ENCODE measurements around the gene TBX10.
"Not testable (repeated sequence)": the region's sequence is repeated elsewhere in the genome, so short reads cannot be mapped to it uniquely, and the experiment has no call there.

The TBX10 gene

GRCh38 chr11:67665541-67666302 is 26.2 kb upstream of the TBX10 start:
- in situ Hi-C loops (cut with HindIII; ENCODE audit: low pct_ligation_motif_present, low pct_unique_long_range_greater_than_20kb, low sequenced_read_pairs): no loop called here
- DNase-seq: no peak

DNA sequence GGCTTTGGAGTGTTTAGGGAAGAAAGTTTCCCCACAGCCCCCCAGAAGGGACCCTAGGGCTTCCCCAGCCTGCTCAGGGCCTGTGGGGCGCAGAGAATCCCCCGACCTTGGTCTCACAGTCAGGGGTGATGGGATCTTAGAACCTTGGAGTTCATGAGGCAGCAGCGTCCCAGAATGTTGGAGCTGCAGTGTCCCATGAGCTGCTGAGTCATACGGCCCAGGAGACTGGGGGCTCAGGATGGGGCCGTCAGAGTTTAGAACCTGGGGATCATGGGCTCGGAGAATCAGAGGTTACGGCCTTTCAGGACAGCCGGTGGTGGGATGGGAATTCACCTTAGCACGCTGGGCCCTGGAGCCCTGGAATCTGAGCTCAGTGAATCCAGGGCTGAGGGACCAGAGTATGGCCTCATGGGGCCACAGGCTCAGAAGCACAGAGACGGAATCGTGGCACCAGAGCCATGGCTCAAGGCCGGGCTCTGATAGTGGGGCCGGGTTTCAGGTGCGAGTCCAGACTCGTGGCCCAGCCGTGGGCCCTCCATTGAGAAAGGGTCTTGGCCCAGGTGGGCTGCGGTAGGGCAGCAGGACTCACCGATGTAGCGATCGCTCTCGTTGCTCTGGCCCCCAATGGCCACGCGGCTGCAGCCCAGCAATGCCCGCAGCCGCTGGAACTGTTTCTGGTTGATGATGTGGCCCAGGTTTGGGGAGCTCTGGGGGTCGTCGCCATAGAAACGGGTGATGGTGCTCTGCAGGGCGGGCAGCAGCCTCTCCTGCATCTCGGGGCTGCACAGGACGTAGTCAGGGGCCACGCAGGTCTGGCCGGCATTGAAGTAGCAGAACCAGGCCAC is 25.4 kb upstream of the TBX10 start:
- in situ Hi-C loops (cut with HindIII; ENCODE audit: low pct_ligation_motif_present, low pct_unique_long_range_greater_than_20kb, low sequenced_read_pairs): no loop called here
- DNase-seq: no peak

- in situ Hi-C loops (cut with HindIII; ENCODE audit: low pct_ligation_motif_present, low pct_unique_long_range_greater_than_20kb, low sequenced_read_pairs): no loop called here
- DNase-seq: no peak
Measured at GRCh38 chr11:67664213-67664585, 24.6 kb upstream of the TBX10 start.

DNA sequence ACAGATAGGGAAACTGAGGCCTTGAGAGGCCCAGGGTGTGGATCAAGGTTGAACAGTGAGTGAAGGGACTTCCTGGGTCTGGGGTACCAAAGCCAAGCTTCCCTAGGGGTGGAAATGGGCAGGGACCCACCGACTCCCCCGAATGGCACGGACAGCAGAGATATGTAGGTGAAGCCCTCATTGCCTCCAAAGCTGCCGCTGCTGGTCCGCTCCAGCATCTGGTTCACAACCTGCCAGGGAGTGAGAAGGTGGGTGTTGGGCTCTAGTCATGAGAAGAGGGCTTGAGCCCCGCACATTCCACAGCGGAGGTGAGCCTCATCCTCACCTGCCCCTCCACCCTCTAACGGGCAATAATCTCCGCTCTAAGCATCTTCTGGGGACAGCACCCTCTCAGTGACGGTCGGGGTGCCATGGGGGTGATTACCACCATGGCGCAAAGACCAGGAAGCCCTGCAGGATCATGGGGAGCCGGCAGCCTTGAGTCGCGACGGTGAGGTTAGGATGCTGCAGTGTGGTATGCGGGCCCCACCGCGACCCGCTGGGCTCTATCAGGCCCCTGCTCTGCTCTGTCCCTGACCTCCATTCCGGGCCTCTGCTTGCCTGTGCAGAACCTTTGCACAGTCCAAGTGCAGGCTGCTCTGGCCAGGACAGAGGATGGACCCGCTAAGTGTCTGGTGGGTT is 24.1 kb upstream of the TBX10 start:
- DNase-seq: no peak
- in situ Hi-C loops (cut with HindIII; ENCODE audit: low pct_ligation_motif_present, low pct_unique_long_range_greater_than_20kb, low sequenced_read_pairs): no loop called here

- in situ Hi-C loops (cut with HindIII; ENCODE audit: low pct_ligation_motif_present, low pct_unique_long_range_greater_than_20kb, low sequenced_read_pairs): no loop called here
- DNase-seq: no peak
Measured at GRCh38 chr11:67662835-67663531, 23.4 kb upstream of the TBX10 start.

GRCh38 chr11:67662142-67662834 is 22.7 kb upstream of the TBX10 start:
- no peak for DNase-seq
- in situ Hi-C loops (cut with HindIII; ENCODE audit: low pct_ligation_motif_present, low pct_unique_long_range_greater_than_20kb, low sequenced_read_pairs): no loop called here

- in situ Hi-C loops (cut with HindIII; ENCODE audit: low pct_ligation_motif_present, low pct_unique_long_range_greater_than_20kb, low sequenced_read_pairs); DNase-seq: not testable (repeated sequence)
Measured at GRCh38 chr11:67660752-67661151, 21.2 kb upstream of the TBX10 start.

DNA sequence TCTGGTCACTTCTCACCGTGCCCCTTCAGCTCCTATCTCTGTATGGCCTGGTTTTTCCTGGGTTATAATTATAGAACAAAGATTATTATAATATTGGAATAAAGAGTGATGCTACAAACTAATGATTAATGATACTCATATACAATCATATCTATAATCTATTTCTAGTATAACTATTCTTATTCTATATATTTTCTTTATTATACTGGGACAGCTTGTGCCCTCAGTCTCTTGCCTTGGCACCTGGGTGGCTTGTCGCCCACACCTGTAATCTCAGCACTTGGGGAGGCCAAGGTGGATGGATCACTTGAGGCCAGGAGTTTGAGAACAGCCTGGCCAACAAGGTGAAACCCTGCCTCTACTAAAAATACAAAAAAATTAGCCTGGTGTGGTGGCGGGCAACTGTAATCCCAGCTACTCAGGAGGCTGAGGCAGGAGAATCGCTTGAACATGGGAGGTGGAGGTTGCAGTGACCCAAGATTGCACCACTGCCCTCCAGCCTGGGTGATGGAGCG is 20.1 kb upstream of the TBX10 start:
- in situ Hi-C loops (cut with HindIII; ENCODE audit: low pct_ligation_motif_present, low pct_unique_long_range_greater_than_20kb, low sequenced_read_pairs); DNase-seq: not testable (repeated sequence)

GRCh38 chr11:67657300-67657699 is 17.7 kb upstream of the TBX10 start:
- in situ Hi-C loops (cut with HindIII; ENCODE audit: low pct_ligation_motif_present, low pct_unique_long_range_greater_than_20kb, low sequenced_read_pairs): no loop called here
- DNase-seq: no peak

- in situ Hi-C loops (cut with HindIII; ENCODE audit: low pct_ligation_motif_present, low pct_unique_long_range_greater_than_20kb, low sequenced_read_pairs): no loop called here
- no peak for DNase-seq
Measured at GRCh38 chr11:67656278-67656922, 16.8 kb upstream of the TBX10 start.

- no peak for DNase-seq
- in situ Hi-C loops (cut with HindIII; ENCODE audit: low pct_ligation_motif_present, low pct_unique_long_range_greater_than_20kb, low sequenced_read_pairs): no loop called here
Measured at GRCh38 chr11:67654225-67654624, 14.7 kb upstream of the TBX10 start.

DNA sequence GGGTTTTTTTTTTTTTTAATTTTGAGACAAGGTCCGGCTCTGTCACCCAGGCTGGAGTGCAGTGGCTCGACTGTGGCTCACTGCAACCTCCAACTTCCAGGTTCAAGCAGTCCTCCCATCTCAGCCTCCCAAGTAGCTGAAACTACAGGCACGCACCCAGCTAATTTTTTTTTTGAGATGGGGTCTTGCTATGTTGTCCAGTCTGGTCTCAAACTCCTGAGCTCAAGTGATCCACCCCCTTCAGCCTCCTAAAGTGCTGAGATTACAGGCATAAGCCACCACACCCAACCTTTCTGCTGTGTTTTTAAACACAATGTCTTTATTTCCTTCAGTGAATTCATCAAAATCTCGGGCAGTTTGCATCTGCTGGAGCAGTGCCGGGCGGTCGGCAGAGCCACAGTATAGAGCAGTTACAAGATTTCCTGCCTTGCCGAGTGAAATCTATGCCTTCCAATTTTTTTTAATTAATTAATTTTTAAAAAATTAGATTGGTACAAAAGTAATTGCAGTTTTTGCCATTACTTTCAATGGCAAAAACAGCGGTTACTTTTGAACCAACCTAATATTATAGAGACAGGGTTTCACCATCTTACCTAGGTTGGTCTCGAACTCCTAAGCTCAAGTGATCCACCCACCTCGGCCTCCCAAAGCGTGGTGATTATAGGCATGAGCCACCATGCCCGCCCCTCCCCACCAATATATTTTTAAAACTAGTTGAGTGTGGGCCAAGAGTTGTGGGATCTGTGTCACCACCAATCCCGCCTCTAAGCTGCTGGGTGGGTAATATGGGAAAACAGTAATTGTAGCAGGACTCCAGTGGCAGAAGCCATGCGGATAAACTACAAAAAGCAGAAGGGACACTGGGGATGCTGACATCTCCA is 13.6 kb upstream of the TBX10 start:
- in situ Hi-C loops (cut with HindIII; ENCODE audit: low pct_ligation_motif_present, low pct_unique_long_range_greater_than_20kb, low sequenced_read_pairs): no loop called here
- DNase-seq: no peak

GRCh38 chr11:67651976-67652781 is 12.6 kb upstream of the TBX10 start:
- in situ Hi-C loops (cut with HindIII; ENCODE audit: low pct_ligation_motif_present, low pct_unique_long_range_greater_than_20kb, low sequenced_read_pairs): no loop called here

DNA sequence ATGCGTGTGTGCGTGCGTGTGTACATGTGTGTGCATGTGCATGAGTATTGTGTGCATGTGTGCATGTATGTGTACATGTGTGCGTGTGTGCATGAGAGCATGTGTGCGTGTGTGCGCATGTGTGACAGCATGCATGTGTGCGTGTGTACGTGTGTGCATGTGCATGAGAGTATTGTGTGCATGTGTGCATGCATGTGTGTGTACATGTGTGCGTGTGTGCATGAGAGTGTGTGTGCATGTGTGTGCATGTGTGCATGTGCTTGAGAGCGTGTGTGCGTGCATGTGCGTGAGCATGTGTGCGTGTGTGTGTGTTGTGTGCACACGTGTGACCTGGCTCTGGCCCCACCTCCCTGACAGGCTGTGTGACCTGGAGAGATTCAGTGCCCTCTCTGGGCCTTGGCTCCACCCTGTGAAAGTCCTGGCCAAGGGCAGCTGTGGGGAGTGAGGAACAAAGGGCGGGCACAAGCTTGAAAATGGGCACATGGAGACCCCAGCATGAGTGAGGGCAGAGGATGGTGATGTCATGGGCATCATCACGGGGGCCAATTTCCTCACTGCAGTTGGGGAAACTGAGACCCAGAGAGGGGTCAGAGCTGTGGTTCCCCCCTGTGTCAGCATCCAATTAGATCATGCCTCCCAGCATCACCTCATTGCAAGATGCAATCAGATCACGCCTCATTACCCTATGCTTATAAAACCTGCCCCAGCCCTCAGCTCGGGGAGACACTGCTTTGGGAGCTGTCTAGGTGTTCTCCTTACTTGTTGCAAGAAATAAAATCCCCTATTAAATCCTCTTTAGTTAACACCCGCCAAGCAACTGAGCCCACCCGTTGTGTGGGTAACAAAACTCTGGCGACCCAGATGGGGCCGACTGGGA is 10.3 kb upstream of the TBX10 start:
- peak; percentile 33 for DNase-seq
- in situ Hi-C loops (cut with HindIII; ENCODE audit: low pct_ligation_motif_present, low pct_unique_long_range_greater_than_20kb, low sequenced_read_pairs): no loop called here

More at GRCh38 chr11:67651976-67652781, 12.6 kb upstream of the TBX10 start:
- DNase-seq: no peak
